ENCODE measurements around the gene CBARP. TPM values are rescaled to one million over a fixed set of nuclear protein-coding genes. Genes with fewer than 3 reads are reported as not detected.

The CBARP gene
- 5.7 TPM for polyA plus RNA-seq (2013, experiment 1 of 2; ENCODE audit: insufficient read length)
- 4.5 TPM for polyA plus RNA-seq (2013, experiment 2 of 2; ENCODE audit: insufficient read length)

GRCh38 chr19:1237754-1238368 lies at the start of gene CBARP:
Gene CBARP (minus strand): TSS chr19:1238005. CDS start chr19:1236100, 1,905 bp downstream.
- peak; percentile 51 for DNase-seq

GRCh38 chr19:1286487-1287353 lies 48.9 kb upstream of the CBARP start:
- no peak for DNase-seq

- DNase-seq = no peak
These were observed 48.0 kb upstream of the CBARP start, which contains the start of gene EFNA2 for GRCh38 chr19:1285737-1286360. Gene EFNA2 (plus strand): TSS chr19:1285873. CDS start chr19:1286169, 296 bp downstream.

- no peak for DNase-seq
These were observed 47.4 kb upstream of the CBARP start for GRCh38 chr19:1284979-1285736.

- no peak for DNase-seq
These were observed 46.6 kb upstream of the CBARP start for GRCh38 chr19:1284293-1284978.

GRCh38 chr19:1283917-1284292 lies 46.1 kb upstream of the CBARP start:
- no peak for DNase-seq

- DNase-seq = no peak
These were observed 45.6 kb upstream of the CBARP start for GRCh38 chr19:1283207-1283916.

- DNase-seq = no peak
These were observed 44.9 kb upstream of the CBARP start for GRCh38 chr19:1282588-1283206.

- no peak for DNase-seq
These were observed 43.9 kb upstream of the CBARP start for GRCh38 chr19:1281569-1282287.

- DNase-seq = no peak
These were observed 43.1 kb upstream of the CBARP start for GRCh38 chr19:1280636-1281568.

- DNase-seq = peak; percentile 82
These were observed 42.1 kb upstream of the CBARP start for GRCh38 chr19:1279782-1280341.

- no peak for DNase-seq
These were observed 41.2 kb upstream of the CBARP start for GRCh38 chr19:1278713-1279660.

GRCh38 chr19:1278074-1278473 lies 40.3 kb upstream of the CBARP start:
- DNase-seq = no peak

- no peak for DNase-seq
These were observed 39.3 kb upstream of the CBARP start for GRCh38 chr19:1277061-1277460.

GRCh38 chr19:1276628-1277022 lies 38.8 kb upstream of the CBARP start:
- DNase-seq = no peak

GRCh38 chr19:1275976-1276627 lies 38.3 kb upstream of the CBARP start:
- DNase-seq = no peak
